SK-N-MC (cell line): ENCODE results near the gene TBC1D22A.

Experiments used
- EZH2 ChIP-seq: fragments of 200-600 bp; sonication (generic); IDR thresholded peaks from one replicate; pipeline ENCODE4 v1.6.1; 2017; ENCODE audit warnings: antibody characterized with exemption
- POLR2AphosphoS5 ChIP-seq: IDR thresholded peaks from 2 replicates; pipeline ENCODE4 v1.6.1; 2012; ENCODE audit warnings: mild to moderate bottlenecking, low read depth, low read length, borderline replicate concordance

- TF ChIP-seq POLR2AphosphoS5: no peak
- no peak for TF ChIP-seq EZH2
Observed at GRCh38 chr22:47056776-47057470, 294.5 kb downstream of the TBC1D22A start.
